SH-SY5Y (cell line): ENCODE results near the gene CFAP57.

Experiments used
- GATA2 ChIP-seq: IDR thresholded peaks from 2 replicates; pipeline ENCODE4 v1.6.1; 2011; ENCODE audit warnings: mild to moderate bottlenecking, low read depth, low read length
- GATA3 ChIP-seq: IDR thresholded peaks from 2 replicates; pipeline ENCODE4 v1.6.1; 2011; ENCODE audit warnings: low read depth, mild to moderate bottlenecking, low read length, moderate library complexity

DNA sequence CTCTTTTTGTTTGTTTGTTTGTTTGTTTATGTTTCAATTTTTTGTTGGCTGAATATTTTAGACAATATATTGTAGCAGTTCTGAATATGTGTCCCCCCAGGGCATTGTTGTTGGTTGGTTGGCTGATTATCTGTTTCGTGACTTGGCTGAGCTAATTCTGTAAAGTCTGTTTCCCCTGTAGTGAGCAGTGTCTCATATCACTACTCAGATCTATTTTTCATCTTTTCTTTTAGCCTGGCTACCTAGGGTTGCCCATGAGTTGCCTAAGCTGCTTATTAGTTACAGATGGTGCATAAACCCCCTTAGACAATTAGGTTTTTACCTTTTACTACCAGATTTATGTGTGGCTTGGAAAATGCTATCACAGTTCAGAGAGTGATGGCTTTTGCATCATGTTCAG lies 32.3 kb downstream of the CFAP57 start:
- TF ChIP-seq GATA2 = no peak
- TF ChIP-seq GATA3 = no peak
